Keratinocyte (primary cell): Measurements from ENCODE around the gene TPGS2.

Source experiments
- CTCF ChIP-seq, 3 experiments: IDR thresholded peaks in 1 of 3; conservative IDR thresholded peaks in 1 of 3; optimal IDR thresholded peaks in 1 of 3; 2 replicates in 2 of 3; 3 replicates in 1 of 3; pipeline versions ENCODE3 to v1.5.1; 2011; ENCODE audit warnings: low read length in 3 of 3, mild to moderate bottlenecking in 3 of 3, moderate library complexity in 2 of 3, control low read depth in 1 of 3, inconsistent platforms in 1 of 3; ENCODE audit not compliant: insufficient read depth in 2 of 3; ENCODE audit errors: extremely low read depth in 1 of 3
- EZH2 ChIP-seq: IDR thresholded peaks from one replicate; pipeline ENCODE4 v1.6.1; 2012; ENCODE audit warnings: inconsistent platforms, mild to moderate bottlenecking, low read length, moderate library complexity

- TF ChIP-seq CTCF (optimal IDR thresholded peaks at IDR 0.05 in 1 of 3, IDR thresholded peaks at IDR 0.05 in 1 of 3, conservative IDR thresholded peaks at IDR 0.05 in 1 of 3; ENCODE audit: extremely low read depth in 1 of 3, insufficient read depth in 2 of 3, low read length in 3 of 3): no peak
- TF ChIP-seq EZH2: no peak
Observed at GRCh38 chr18:36798738-36799473, 29.9 kb downstream of the TPGS2 start.
